ENCODE results near the gene NUP210L. TPM values are rescaled to one million over a fixed set of nuclear protein-coding genes. Genes with fewer than 3 reads are reported as not detected.

Gene NUP210L
- total RNA-seq, 2 experiments from 2014 or later: 0.03 to 0.06 TPM

DNA sequence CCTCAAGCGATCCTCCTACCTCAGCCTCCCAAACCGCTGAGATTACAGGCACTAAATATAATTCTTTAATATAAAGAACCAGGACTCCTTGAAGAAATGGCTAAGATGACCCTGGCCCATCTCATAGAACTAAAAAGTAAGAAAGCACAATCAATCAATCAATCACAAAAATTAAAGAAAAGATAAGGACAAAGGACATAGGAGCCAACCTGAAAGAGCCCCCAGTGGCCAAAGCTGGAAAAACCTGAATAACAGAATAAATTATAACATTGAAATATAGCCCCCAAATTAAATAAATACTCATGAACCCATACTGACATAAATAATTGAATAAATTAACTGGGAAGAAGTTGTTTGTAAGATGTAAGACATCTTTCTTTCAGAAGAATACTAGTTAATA is 8.9 kb downstream of the NUP210L start:
- peak; percentile 20 for DNase-seq (ENCODE audit: low spot score)
- POLR2A ChIA-PET: no interaction called here

GRCh38 chr1:154142358-154142757 is 12.5 kb downstream of the NUP210L start:
- H2AFZ ChIP-seq (ENCODE audit: low read length): no peak overlapping the region
- no peaks in the 10 kb centered on the region for H3K4me1 ChIP-seq (ENCODE audit: insufficient read depth, low read length, poor library complexity, severe bottlenecking)
- H3K79me2 ChIP-seq (ENCODE audit: insufficient read depth, low read depth, low read length): no peaks in the 10 kb centered on the region
- intact Hi-C loops (cut with micrococcal nuclease; ENCODE audit: unreplicated experiment): no loop called here
- H3K9me3 ChIP-seq (ENCODE audit: low read length): no peaks in the 10 kb centered on the region
- no peaks in the 10 kb centered on the region for H3K36me3 ChIP-seq (ENCODE audit: insufficient read depth, low read length)
- no peak overlapping the region for H3K4me3 ChIP-seq (ENCODE audit: low read depth, low read length, poor library complexity, severe bottlenecking)
- H3K27ac ChIP-seq (ENCODE audit: low read depth, low read length, poor library complexity, severe bottlenecking): no peak overlapping the region
- no peaks in the 10 kb centered on the region for H3K9me2 ChIP-seq (ENCODE audit: insufficient read depth, low read length)
- BruUV-seq (replicated peaks): no TSS peak
- TF ChIP-seq, protein P1, sequence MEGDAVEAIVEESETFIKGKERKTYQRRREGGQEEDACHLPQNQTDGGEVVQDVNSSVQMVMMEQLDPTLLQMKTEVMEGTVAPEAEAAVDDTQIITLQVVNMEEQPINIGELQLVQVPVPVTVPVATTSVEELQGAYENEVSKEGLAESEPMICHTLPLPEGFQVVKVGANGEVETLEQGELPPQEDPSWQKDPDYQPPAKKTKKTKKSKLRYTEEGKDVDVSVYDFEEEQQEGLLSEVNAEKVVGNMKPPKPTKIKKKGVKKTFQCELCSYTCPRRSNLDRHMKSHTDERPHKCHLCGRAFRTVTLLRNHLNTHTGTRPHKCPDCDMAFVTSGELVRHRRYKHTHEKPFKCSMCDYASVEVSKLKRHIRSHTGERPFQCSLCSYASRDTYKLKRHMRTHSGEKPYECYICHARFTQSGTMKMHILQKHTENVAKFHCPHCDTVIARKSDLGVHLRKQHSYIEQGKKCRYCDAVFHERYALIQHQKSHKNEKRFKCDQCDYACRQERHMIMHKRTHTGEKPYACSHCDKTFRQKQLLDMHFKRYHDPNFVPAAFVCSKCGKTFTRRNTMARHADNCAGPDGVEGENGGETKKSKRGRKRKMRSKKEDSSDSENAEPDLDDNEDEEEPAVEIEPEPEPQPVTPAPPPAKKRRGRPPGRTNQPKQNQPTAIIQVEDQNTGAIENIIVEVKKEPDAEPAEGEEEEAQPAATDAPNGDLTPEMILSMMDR (conservative IDR thresholded peaks at IDR 0.05; ENCODE audit: low read length): no peak
- no peak for TF ChIP-seq EZH2phosphoT487 (IDR thresholded peaks at IDR 0.05; ENCODE audit: borderline replicate concordance, low read depth, low read length)
- no peaks in the 10 kb centered on the region for H4K20me1 ChIP-seq (ENCODE audit: insufficient read depth, low read length)
- ChIA-PET CTCF (ENCODE audit: unreplicated experiment) (no interaction called here), POLR2A (interaction anchor here (0.6 kb wide), 1 partner anchor 15 kb away, joined by 5 read pairs; no protein-coding TSS in a partner anchor)
- no peak overlapping the region for H3K4me2 ChIP-seq (ENCODE audit: low read length)
- DNase-seq (ENCODE audit: low spot score): no peak

More for the DNA sequence above, 8.9 kb downstream of the NUP210L start:
- Histone ChIP-seq H4K20me1 (ENCODE audit: insufficient read depth, low read length) (no peaks in the 10 kb centered on the region), H3K27ac (ENCODE audit: low read depth, low read length, poor library complexity, severe bottlenecking) (no peak overlapping the region), H3K9me2 (ENCODE audit: insufficient read depth, low read length) (no peaks in the 10 kb centered on the region), H2AFZ (ENCODE audit: low read length) (no peak overlapping the region), H3K79me2 (ENCODE audit: insufficient read depth, low read depth, low read length) (no peaks in the 10 kb centered on the region), H3K36me3 (ENCODE audit: insufficient read depth, low read length) (no peaks in the 10 kb centered on the region), H3K9me3 (ENCODE audit: low read length) (no peaks in the 10 kb centered on the region), H3K4me1 (ENCODE audit: insufficient read depth, low read length, poor library complexity, severe bottlenecking) (no peaks in the 10 kb centered on the region), H3K4me2 (ENCODE audit: low read length) (no peak overlapping the region), H3K4me3 (ENCODE audit: low read depth, low read length, poor library complexity, severe bottlenecking) (no peak overlapping the region)
- CTCF ChIA-PET (ENCODE audit: unreplicated experiment): no interaction called here
- BruUV-seq (replicated peaks): no TSS peak
- intact Hi-C loops (cut with micrococcal nuclease; ENCODE audit: unreplicated experiment): no loop called here
- TF ChIP-seq, protein P1 (conservative IDR thresholded peaks at IDR 0.05; ENCODE audit: low read length): peak; percentile 85
- no peak for TF ChIP-seq EZH2phosphoT487 (IDR thresholded peaks at IDR 0.05; ENCODE audit: borderline replicate concordance, low read depth, low read length)

GRCh38 chr1:154141240-154141639 is 13.6 kb downstream of the NUP210L start:
- ChIA-PET CTCF (ENCODE audit: unreplicated experiment) (no interaction called here), POLR2A (no interaction called here)
- Histone ChIP-seq H3K4me2 (ENCODE audit: low read length) (no peak overlapping the region), H3K27ac (ENCODE audit: low read depth, low read length, poor library complexity, severe bottlenecking) (no peak overlapping the region), H3K9me2 (ENCODE audit: insufficient read depth, low read length) (no peaks in the 10 kb centered on the region), H3K36me3 (ENCODE audit: insufficient read depth, low read length) (no peaks in the 10 kb centered on the region), H3K4me3 (ENCODE audit: low read depth, low read length, poor library complexity, severe bottlenecking) (no peak overlapping the region), H3K9me3 (ENCODE audit: low read length) (no peaks in the 10 kb centered on the region), H4K20me1 (ENCODE audit: insufficient read depth, low read length) (no peaks in the 10 kb centered on the region), H3K79me2 (ENCODE audit: insufficient read depth, low read depth, low read length) (no peaks in the 10 kb centered on the region), H3K4me1 (ENCODE audit: insufficient read depth, low read length, poor library complexity, severe bottlenecking) (no peaks in the 10 kb centered on the region), H2AFZ (ENCODE audit: low read length) (no peak overlapping the region)
- TF ChIP-seq, protein P1 (conservative IDR thresholded peaks at IDR 0.05; ENCODE audit: low read length): no peak
- TF ChIP-seq EZH2phosphoT487 (IDR thresholded peaks at IDR 0.05; ENCODE audit: borderline replicate concordance, low read depth, low read length): no peak
- no TSS peak for BruUV-seq (replicated peaks)
- intact Hi-C loops (cut with micrococcal nuclease; ENCODE audit: unreplicated experiment): no loop called here
- no peak for DNase-seq (ENCODE audit: low spot score)
